Erythroblast (primary cell): Measurements from ENCODE around the gene ACKR3.

ENCODE experiments used
- GATA1 ChIP-seq: IDR thresholded peaks from 2 replicates; pipeline ENCODE4 v1.6.1; 2011; ENCODE audit warnings: low read depth, mild to moderate bottlenecking, control low read depth, low read length, moderate library complexity
- POLR2A ChIP-seq: IDR thresholded peaks from 2 replicates; pipeline ENCODE4 v1.6.1; 2011; ENCODE audit warnings: mild to moderate bottlenecking, low read length

- no peak for TF ChIP-seq POLR2A
- TF ChIP-seq GATA1: no peak
Observed at GRCh38 chr2:236613612-236614011, 44.0 kb downstream of the ACKR3 start.
